ENCODE results near the gene MX2.

Gene MX2

GRCh38 chr21:41399246-41399800, 37.5 kb downstream of the MX2 start:
- TF ChIP-seq TCF12 (IDR thresholded peaks at IDR 0.05; ENCODE audit: low read depth), result no peak
- TF ChIP-seq MAX (IDR thresholded peaks at IDR 0.05), result no peak
- no peak for TF ChIP-seq CEBPB (IDR thresholded peaks at IDR 0.05)
- no peak for TF ChIP-seq EGR1 (IDR thresholded peaks at IDR 0.05)
- no peak for TF ChIP-seq NFIC (IDR thresholded peaks at IDR 0.05)
- TF ChIP-seq RAD21 (IDR thresholded peaks at IDR 0.05; ENCODE audit: low read depth), result no peak
- TF ChIP-seq CREB1 (IDR thresholded peaks at IDR 0.05; ENCODE audit: low read depth), result no peak
- no peak for TF ChIP-seq USF1 (IDR thresholded peaks at IDR 0.05)
- no peak for TF ChIP-seq TAF1 (IDR thresholded peaks at IDR 0.05; ENCODE audit: low read depth)
- TF ChIP-seq REST (IDR thresholded peaks at IDR 0.05; ENCODE audit: low read depth), result no peak
- no peak for TF ChIP-seq ZBTB7A (IDR thresholded peaks at IDR 0.05; ENCODE audit: low read depth)
- TF ChIP-seq FOXM1 (IDR thresholded peaks at IDR 0.05; ENCODE audit: borderline replicate concordance, low read depth), result no peak
- TF ChIP-seq TEAD4 (IDR thresholded peaks at IDR 0.05), result no peak
- no peak for TF ChIP-seq EP300 (IDR thresholded peaks at IDR 0.05; ENCODE audit: borderline replicate concordance)
- no peak for TF ChIP-seq YY1 (IDR thresholded peaks at IDR 0.05; ENCODE audit: low read depth)

- TF ChIP-seq EGR1 (IDR thresholded peaks at IDR 0.05), result no peak
- TF ChIP-seq USF1 (IDR thresholded peaks at IDR 0.05), result no peak
- no peak for TF ChIP-seq TEAD4 (IDR thresholded peaks at IDR 0.05)
- TF ChIP-seq MAX (IDR thresholded peaks at IDR 0.05), result no peak
- no peak for TF ChIP-seq CEBPB (IDR thresholded peaks at IDR 0.05)
- TF ChIP-seq YY1 (IDR thresholded peaks at IDR 0.05; ENCODE audit: low read depth), result no peak
- TF ChIP-seq TAF1 (IDR thresholded peaks at IDR 0.05; ENCODE audit: low read depth), result no peak
- TF ChIP-seq RAD21 (IDR thresholded peaks at IDR 0.05; ENCODE audit: low read depth), result no peak
- TF ChIP-seq REST (IDR thresholded peaks at IDR 0.05; ENCODE audit: low read depth), result no peak
- TF ChIP-seq FOXM1 (IDR thresholded peaks at IDR 0.05; ENCODE audit: borderline replicate concordance, low read depth), result no peak
- TF ChIP-seq CREB1 (IDR thresholded peaks at IDR 0.05; ENCODE audit: low read depth), result no peak
- no peak for TF ChIP-seq NFIC (IDR thresholded peaks at IDR 0.05)
- no peak for TF ChIP-seq TCF12 (IDR thresholded peaks at IDR 0.05; ENCODE audit: low read depth)
- no peak for TF ChIP-seq EP300 (IDR thresholded peaks at IDR 0.05; ENCODE audit: borderline replicate concordance)
- no peak for TF ChIP-seq ZBTB7A (IDR thresholded peaks at IDR 0.05; ENCODE audit: low read depth)
These were observed 40.4 kb downstream of the MX2 start for GRCh38 chr21:41402231-41402630.

GRCh38 chr21:41402796-41403195, 41.0 kb downstream of the MX2 start:
- no peak for TF ChIP-seq CEBPB (IDR thresholded peaks at IDR 0.05)

GRCh38 chr21:41403331-41403730, 41.5 kb downstream of the MX2 start:
- TF ChIP-seq RAD21 (IDR thresholded peaks at IDR 0.05; ENCODE audit: low read depth), result no peak
- no peak for TF ChIP-seq TEAD4 (IDR thresholded peaks at IDR 0.05)
- TF ChIP-seq USF1 (IDR thresholded peaks at IDR 0.05), result no peak
- no peak for TF ChIP-seq EP300 (IDR thresholded peaks at IDR 0.05; ENCODE audit: borderline replicate concordance)
- no peak for TF ChIP-seq YY1 (IDR thresholded peaks at IDR 0.05; ENCODE audit: low read depth)
- no peak for TF ChIP-seq REST (IDR thresholded peaks at IDR 0.05; ENCODE audit: low read depth)
- no peak for TF ChIP-seq MAX (IDR thresholded peaks at IDR 0.05)
- no peak for TF ChIP-seq FOXM1 (IDR thresholded peaks at IDR 0.05; ENCODE audit: borderline replicate concordance, low read depth)
- TF ChIP-seq CEBPB (IDR thresholded peaks at IDR 0.05), result no peak
- TF ChIP-seq CREB1 (IDR thresholded peaks at IDR 0.05; ENCODE audit: low read depth), result no peak
- no peak for TF ChIP-seq ZBTB7A (IDR thresholded peaks at IDR 0.05; ENCODE audit: low read depth)
- TF ChIP-seq EGR1 (IDR thresholded peaks at IDR 0.05), result no peak
- no peak for TF ChIP-seq NFIC (IDR thresholded peaks at IDR 0.05)
- no peak for TF ChIP-seq TAF1 (IDR thresholded peaks at IDR 0.05; ENCODE audit: low read depth)
- TF ChIP-seq TCF12 (IDR thresholded peaks at IDR 0.05; ENCODE audit: low read depth), result no peak

Data from Ishikawa (cell line).